ENCODE results near the gene HDAC7. TPM values are rescaled to one million over a fixed set of nuclear protein-coding genes. Genes with fewer than 3 reads are reported as not detected.
A peak's percentile ranks its signal among the peaks of the same experiment; 100 is the strongest.

HDAC7 gene
- total RNA-seq, 2 donors from 2014 or later = 39.5 to 67.7 TPM

DNA sequence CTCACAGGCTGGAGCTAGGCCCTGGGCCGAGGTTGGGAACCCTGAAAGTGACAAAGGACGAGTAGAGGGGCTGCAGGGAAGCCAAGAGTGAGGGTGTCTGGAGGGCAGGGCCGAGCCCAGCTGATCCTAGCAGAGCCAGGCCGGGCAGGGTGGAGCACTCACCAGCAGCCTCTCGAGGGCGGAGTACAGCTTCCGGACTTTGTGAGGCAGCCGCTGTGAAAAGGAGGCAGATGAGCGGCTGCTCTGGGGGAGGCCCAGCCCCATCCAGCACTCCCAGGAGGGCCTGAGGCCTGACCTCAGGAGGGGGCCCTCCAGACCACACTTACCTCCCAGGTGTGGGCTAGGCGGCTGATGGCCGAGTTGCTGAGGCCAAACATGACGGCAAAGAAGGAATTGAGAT lies 79.7 kb downstream of the HDAC7 start:
- Histone ChIP-seq H3K4me1 (replicated peaks) (no peaks in the 10 kb centered on the region), H3K27me3 (replicated peaks; ENCODE audit: insufficient read depth) (no peaks in the 10 kb centered on the region), H3K27ac (no peak overlapping the region), H3K9me3 (no peaks in the 10 kb centered on the region), H3K36me3 (no peaks in the 10 kb centered on the region), H3K4me3 (no peak overlapping the region)
- DNase-seq (ENCODE audit: low spot score) = no peak
- intact Hi-C loops (cut with DNase I) = loop anchor here (5.0 kb wide), 1 partner anchor 37 kb away; no protein-coding TSS in a partner anchor
- TF ChIP-seq CTCF (IDR thresholded peaks at IDR 0.05) = no peak
- no peak for TF ChIP-seq POLR2A (IDR thresholded peaks at IDR 0.05)
- TF ChIP-seq POLR2AphosphoS5 (IDR thresholded peaks at IDR 0.05) = no peak
- WGBS = 89% methylated on average over 12 of the region's 12 CpGs

DNA sequence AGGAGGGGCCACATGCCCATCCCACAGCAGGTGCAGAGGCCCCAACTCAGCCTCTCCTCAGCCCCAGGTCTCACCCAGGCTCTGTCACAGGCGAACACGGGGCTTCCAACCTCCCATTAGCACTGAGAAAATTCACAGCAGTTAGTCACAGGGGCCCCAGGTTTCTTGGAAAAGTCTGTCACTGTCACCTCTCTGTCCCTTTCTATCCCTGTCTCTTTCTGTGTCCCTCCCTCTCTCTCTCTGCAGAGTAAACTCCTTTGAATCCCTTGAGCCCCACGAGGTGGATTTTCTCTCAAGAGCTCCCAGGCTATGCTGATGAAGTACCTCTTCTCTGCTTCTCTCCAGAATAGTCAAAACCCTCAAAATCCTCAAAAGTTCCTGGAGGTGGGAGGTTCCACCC lies 80.4 kb downstream of the HDAC7 start:
- H3K9me3 ChIP-seq = no peaks in the 10 kb centered on the region
- intact Hi-C loops (cut with DNase I) = no loop called here
- no peaks in the 10 kb centered on the region for H3K4me1 ChIP-seq (replicated peaks)
- no peak for DNase-seq (ENCODE audit: low spot score)
- TF ChIP-seq POLR2AphosphoS5 (IDR thresholded peaks at IDR 0.05) (no peak), CTCF (IDR thresholded peaks at IDR 0.05) (no peak), POLR2A (IDR thresholded peaks at IDR 0.05) (no peak)
- 74% methylated on average over 3 of the region's 3 CpGs for WGBS
- no peaks in the 10 kb centered on the region for H3K36me3 ChIP-seq
- no peak overlapping the region for H3K27ac ChIP-seq
- no peaks in the 10 kb centered on the region for H3K27me3 ChIP-seq (replicated peaks; ENCODE audit: insufficient read depth)
- H3K4me3 ChIP-seq = no peak overlapping the region

DNA sequence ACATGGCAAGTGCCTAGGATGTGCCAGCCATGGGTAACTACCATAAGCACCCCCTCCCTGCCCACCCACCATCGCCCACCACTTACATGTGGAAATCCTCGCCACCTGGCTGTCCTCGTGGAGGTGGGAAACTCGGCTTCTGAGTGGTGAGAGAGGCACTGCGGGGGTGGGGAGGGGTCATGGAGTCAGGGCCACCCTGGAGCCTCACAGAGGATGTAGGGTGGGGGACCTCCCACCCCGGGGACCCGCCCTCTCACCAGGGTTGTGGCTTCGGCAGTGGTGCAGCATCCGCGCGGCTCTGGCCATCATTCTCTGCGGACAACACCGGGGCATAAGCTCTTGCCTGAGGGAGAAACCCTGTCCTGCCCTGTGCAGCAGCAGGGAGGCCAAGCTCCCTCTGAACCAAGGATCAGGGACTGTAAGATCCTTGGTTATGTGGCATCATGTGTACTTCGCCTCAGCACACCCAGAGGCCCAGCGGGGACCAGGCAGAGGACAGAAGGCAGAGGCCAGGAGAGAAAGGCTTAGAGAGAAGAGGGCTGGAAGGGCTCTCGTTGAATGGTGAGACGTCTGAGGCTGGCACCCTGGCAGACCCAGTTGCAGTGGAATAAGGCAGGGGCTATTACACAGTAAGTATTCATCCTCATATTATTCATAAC lies 81.6 kb downstream of the HDAC7 start:
- no peak for DNase-seq (ENCODE audit: low spot score)
- Histone ChIP-seq H3K27ac (peak overlapping the region; percentile 41 to 66), H3K4me1 (replicated peaks) (no peaks in the 10 kb centered on the region), H3K36me3 (no peaks in the 10 kb centered on the region), H3K9me3 (no peaks in the 10 kb centered on the region), H3K4me3 (no peak overlapping the region), H3K27me3 (replicated peaks; ENCODE audit: insufficient read depth) (no peaks in the 10 kb centered on the region)
- WGBS = 88% methylated on average over 15 of the region's 17 CpGs
- intact Hi-C loops (cut with DNase I) = loop anchor here (2.0 kb wide), 1 partner anchor 21 kb away; no protein-coding TSS in a partner anchor
- no peak for TF ChIP-seq CTCF (IDR thresholded peaks at IDR 0.05)
- no peak for TF ChIP-seq POLR2A (IDR thresholded peaks at IDR 0.05)
- TF ChIP-seq POLR2AphosphoS5 (IDR thresholded peaks at IDR 0.05) = no peak

DNA sequence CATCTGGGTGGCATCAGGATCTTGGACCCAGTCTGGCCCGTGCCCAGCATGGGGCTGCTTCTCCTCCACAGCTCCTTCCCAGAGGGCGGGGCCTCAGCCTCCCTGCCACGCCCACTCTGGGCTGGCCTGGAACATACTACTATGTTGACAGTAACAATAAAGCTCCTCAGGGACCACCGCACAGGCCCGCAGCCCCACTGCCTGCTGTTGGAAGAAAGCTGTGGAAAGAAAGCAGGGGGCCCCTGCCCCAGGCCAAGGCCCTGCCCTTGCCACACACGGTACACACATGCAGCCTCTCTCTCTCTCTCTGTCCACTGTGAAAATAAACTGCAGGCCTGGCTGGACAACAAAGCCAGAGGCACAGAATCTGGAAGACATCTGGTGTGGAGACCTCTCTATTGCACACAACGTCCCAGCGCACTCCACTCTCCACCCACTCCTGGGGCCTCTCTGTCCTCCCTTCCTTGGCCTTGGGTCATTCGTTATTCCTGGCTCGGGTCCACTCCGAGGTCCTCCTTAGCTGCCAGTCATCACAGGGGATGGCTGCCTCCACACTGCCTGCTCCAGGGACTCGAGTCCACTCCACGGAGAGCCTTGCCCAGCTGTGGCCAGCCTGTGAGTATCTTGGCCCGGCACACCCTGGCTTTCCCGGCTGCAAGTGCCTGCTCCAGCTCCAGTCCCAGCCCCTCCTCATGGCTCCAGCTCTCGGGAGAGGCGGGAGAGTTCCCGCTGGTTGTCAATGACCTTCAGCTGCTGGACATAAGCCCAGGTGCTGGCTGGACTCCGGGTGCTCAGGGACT lies 82.6 kb downstream of the HDAC7 start:
- no peaks in the 10 kb centered on the region for H3K9me3 ChIP-seq
- no peaks in the 10 kb centered on the region for H3K4me1 ChIP-seq (replicated peaks)
- peak overlapping the region; percentile 41 to 66 for H3K27ac ChIP-seq
- H3K36me3 ChIP-seq = no peaks in the 10 kb centered on the region
- H3K4me3 ChIP-seq = no peak overlapping the region
- DNase-seq (ENCODE audit: low spot score) = peak; percentile 37
- 44% methylated on average over 19 of the region's 19 CpGs for WGBS
- TF ChIP-seq POLR2A (IDR thresholded peaks at IDR 0.05) (no peak), POLR2AphosphoS5 (IDR thresholded peaks at IDR 0.05) (peak; percentile 14)
- intact Hi-C loops (cut with DNase I) = loop anchor here (2.0 kb wide), 1 partner anchor 20 kb away; no protein-coding TSS in a partner anchor
- H3K27me3 ChIP-seq (replicated peaks; ENCODE audit: insufficient read depth) = no peaks in the 10 kb centered on the region

GRCh38 chr12:47736216-47736615 lies 83.5 kb downstream of the HDAC7 start:
- H3K27me3 ChIP-seq (replicated peaks; ENCODE audit: insufficient read depth) = no peaks in the 10 kb centered on the region
- H3K9me3 ChIP-seq = no peaks in the 10 kb centered on the region
- no peak for DNase-seq (ENCODE audit: low spot score)
- no peaks in the 10 kb centered on the region for H3K36me3 ChIP-seq
- peak overlapping the region; percentile 32 to 66 for H3K27ac ChIP-seq
- H3K4me3 ChIP-seq = no peak overlapping the region
- intact Hi-C loops (cut with DNase I) = loop anchor here (2.0 kb wide), 1 partner anchor 19 kb away; no protein-coding TSS in a partner anchor
- H3K4me1 ChIP-seq (replicated peaks) = no peaks in the 10 kb centered on the region
- 83% methylated on average over 4 of the region's 4 CpGs for WGBS
- TF ChIP-seq POLR2A (IDR thresholded peaks at IDR 0.05) (no peak), CTCF (IDR thresholded peaks at IDR 0.05) (no peak), POLR2AphosphoS5 (IDR thresholded peaks at IDR 0.05) (no peak)

Data from prostate gland (tissue), 2 donors.